HG03045 (cell line): ENCODE data around the gene PKLR.
"Not testable (repeated sequence)": the region's sequence is repeated elsewhere in the genome, so short reads cannot be mapped to it uniquely, and the experiment has no call there.

ENCODE experiments used
- ATAC-seq: cut with Tn5 transposase; IDR thresholded peaks from one replicate; pipeline ENCODE4 v1.9.1; 2021; ENCODE audit warnings: mild to moderate bottlenecking, moderate library complexity; ENCODE audit not compliant: unreplicated experiment

PKLR gene

DNA sequence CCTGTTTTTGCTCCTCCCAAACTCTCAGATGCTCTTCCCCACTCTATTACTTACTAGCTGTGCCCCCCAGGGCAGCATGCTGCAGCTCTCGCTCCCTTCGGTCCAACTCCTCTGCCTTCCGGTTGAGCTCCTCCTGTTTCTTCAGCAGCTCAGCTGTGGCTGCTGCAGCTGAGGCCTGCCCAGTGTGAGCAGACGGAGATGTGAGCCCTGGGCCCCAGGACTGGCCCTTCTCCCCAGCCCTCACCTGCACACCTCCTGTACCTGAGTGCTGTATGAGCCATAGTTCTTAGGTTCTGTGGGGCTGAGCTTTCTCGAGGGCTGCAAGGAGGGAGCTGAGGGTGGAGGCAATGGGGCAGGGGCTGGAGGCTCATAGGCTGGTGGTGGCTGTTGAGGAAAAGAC lies 41.0 kb downstream of the PKLR start:
- no peak for ATAC-seq

DNA sequence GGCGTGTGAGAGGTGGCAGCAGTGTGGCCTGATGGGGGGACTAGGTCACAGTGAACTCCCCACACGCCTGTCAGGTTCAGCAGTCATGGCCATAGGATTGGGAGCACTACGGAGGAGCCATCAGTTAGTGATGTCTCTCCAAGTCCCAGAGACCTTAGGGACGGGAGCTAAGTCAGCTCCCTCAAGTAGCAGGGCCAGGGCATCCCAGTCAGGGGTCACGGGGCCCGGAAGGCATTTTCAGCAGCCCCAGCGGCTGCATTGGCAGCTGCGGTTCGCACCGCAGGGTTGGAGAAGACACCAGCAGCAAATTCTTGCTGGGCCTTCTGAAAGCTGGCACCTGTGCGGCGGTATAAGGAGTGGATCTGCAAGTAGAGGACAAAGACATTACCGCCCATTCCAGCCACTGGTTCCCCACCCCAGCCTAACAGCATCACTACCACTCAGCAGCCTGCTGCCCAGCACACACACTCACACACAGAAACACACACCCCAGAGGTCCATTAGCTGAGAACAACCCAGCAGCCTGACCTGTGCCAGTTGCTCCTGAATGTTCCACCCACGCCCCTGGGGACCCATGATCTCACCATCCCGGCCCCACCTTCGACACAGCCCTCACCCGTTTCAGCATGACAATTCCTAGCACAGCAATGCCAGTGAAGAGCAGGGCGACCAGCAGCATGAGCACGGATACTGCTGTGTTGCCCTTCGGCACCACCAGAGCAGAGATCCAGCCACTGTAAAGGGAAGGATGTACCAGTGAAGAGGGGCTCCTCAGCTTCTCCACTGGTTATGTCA lies 45.0 kb downstream of the PKLR start:
- no peak for ATAC-seq

- ATAC-seq, result peak; percentile 45
Observed at GRCh38 chr1:155255243-155256007, 45.8 kb downstream of the PKLR start, which contains the start of gene ENTREP3. TSS of gene ENTREP3 (minus strand) at chr1:155255483. CDS start at chr1:155254877, 606 bp downstream.

DNA sequence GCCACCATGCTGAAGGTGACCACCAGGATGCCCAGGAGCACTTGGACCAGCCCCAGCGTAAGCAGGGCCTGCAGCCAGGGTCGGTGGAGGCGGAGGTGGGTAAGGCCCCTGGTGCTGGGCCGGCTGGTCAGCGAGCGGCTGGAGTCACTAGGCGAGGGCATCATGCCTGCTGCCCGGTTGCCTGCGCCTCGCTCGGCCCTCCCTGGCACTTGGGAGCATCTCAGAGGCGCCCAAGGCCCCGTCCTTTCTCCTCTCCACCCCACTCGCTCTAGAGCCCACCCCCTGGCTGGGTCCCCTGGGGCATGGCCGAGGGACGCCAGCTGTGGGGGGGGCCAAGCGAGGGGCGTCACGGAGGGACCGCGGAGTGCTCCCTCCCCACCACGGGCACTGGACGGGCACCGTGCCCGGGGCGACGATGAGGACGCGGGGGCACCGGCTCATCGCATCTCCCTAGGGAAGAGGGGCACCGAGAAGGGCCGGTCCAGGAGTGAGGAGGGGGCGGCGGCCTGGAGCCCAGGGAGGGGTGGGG lies 46.5 kb downstream of the PKLR start:
- ATAC-seq, result no peak

- no peak for ATAC-seq
Observed at GRCh38 chr1:155254228-155254713, 47.0 kb downstream of the PKLR start.

GRCh38 chr1:155253797-155254196 lies 47.4 kb downstream of the PKLR start:
- no peak for ATAC-seq

- no peak for ATAC-seq
Observed at GRCh38 chr1:155253208-155253607, 48.0 kb downstream of the PKLR start.

DNA sequence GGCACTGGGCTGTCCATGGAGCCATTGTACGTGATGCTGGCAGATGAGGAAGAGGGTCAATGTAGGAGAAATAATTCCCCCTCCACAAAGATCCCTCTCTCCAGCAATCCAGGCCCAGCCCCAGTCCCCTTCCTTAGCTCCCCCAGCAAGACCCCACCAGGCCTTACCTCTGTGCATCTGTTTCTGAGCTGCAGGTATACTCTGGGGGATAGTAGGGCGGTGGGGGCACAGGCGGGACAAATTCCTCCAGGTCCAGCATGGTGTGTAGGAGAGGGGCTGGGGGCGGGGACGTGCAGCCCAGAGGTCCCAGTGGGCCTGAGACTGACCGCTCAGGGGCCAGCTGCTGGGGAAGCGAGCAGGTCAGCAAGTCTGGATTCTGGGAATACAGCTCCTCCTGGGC lies 49.7 kb downstream of the PKLR start:
- ATAC-seq, result no peak

GRCh38 chr1:155250633-155251449 lies 50.4 kb downstream of the PKLR start:
- peak; percentile 82 for ATAC-seq

DNA sequence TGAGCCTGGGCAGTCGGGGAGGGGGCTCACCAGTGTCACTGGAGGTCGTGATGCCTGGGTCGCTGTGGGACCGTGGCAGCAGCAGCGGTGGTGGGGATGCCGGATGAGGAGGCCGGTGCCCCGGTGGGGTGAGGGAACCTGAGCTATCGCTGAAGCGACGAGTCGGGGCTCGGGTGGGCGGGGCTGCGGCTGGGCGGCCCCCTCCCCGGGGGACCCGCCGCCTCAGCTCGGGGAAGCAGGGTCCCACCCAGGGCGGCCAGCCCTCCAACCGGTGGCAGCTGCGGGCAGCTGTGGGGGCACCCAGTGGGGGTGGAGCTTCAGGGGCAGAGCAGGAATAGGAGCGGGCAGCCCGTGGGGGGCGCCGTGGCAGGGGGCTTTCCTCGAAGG lies 51.0 kb downstream of the PKLR start:
- ATAC-seq, result peak; percentile 8

- no peak for ATAC-seq
Observed at GRCh38 chr1:155247667-155248553, 53.3 kb downstream of the PKLR start.

DNA sequence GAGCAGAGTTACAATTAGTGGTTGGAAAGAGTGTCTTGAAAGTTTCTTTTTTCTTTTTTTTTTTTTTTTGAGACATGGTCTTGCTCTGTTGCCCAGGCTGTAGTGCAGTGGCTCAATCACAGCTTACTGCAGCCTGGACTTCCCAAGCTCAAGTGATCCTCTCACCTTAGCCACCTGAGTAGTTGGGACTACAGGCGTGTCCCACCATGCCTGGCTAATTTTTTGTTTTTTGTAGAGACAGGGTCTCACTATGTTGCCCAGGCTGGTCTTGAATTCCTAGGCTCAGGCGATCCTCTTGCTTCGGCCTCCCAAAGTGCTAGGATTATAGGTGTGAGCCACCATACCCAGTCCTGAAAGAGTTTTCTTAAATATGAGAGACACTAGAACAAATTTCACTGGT lies 54.4 kb downstream of the PKLR start:
- ATAC-seq, result not testable (repeated sequence)

GRCh38 chr1:155245163-155245524 lies 56.1 kb downstream of the PKLR start:
- ATAC-seq, result no peak

- peak; percentile 83 for ATAC-seq
Observed at GRCh38 chr1:155244368-155245162, 56.7 kb downstream of the PKLR start.

DNA sequence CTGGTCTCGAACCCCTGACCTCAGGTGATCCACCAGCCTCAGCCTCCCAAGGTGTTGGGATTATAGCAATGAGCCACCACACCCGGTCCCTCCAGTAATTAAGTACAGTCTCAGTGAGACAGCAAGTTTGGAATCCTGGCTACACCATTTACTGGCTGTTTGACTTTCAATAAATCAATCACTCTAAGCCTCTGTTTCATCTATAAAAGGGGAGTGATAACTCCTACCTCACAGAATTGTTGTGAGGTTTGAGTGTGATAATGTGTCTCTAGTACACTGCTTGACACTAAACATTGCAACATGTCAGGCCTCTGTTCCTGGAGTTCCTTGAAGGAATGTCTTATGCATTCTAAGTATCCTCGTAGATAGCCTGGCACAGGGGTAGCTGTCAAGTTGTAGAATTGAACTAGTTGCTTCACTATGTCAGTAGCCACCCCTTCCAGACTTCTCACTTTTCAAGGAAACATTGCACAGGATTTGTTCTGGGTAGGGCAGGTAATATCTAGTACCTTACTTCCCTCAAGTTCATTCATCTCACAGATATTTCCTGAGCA lies 58.4 kb downstream of the PKLR start:
- no peak for ATAC-seq

DNA sequence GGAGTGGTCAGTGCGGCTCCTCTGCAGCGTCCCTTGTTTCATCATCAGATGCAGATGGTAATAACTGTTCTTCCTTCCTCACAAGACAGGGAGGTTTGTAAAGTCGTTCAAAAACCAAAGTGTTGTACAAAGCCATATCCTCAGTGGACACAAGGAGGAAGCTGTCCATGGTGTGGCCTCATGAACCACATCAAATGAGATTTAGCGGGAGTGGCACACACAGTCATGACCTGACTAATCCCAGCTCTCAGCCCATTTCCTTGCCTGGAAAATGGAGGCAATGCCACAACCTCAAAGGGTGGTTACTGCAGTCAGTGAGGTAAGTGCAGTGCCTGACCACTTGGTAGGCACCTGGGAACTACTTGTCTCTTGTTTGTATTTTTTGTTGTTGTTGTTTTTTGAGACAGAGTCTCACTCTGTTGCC lies 59.4 kb downstream of the PKLR start:
- no peak for ATAC-seq

GRCh38 chr1:155241069-155241679 lies 60.1 kb downstream of the PKLR start:
- no peak for ATAC-seq
